Eye (tissue), 1 donor: ENCODE measurements around the gene TRPM2.
"Not testable (repeated sequence)": the region's sequence is repeated elsewhere in the genome, so short reads cannot be mapped to it uniquely, and the experiment has no call there.

Experiments
- DNase-seq: peaks from one replicate; pipeline ENCODE4 v3.0.0-alpha.2; 2015

Gene TRPM2

GRCh38 chr21:44354775-44355771 is 1.7 kb downstream of the TRPM2 start:
- no peak for DNase-seq

GRCh38 chr21:44356160-44356559 is 2.7 kb downstream of the TRPM2 start:
- DNase-seq = no peak

DNA sequence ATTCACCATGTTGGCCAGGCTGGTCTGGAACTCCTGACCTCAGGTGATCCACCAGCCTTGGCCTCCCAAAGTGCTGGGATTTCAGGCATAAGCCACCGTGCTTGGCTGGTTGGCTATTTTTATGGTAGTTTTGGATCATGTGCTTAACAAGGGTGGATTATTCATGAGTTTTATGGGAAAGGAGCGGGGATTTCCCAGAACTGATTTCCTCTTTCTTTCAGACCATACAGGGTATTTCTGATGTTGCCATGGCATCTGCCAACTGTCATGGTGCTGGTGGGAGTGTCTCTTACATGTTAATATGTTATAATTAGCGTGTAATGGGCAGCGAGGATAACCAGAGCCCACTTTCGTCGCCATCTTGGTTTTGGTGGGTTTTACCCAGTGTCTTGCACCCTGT is 3.2 kb downstream of the TRPM2 start:
- no peak for DNase-seq

- no peak for DNase-seq
These were observed 3.8 kb downstream of the TRPM2 start for GRCh38 chr21:44357064-44357837.

- no peak for DNase-seq
These were observed 6.0 kb downstream of the TRPM2 start for GRCh38 chr21:44359396-44359795.

- no peak for DNase-seq
These were observed 6.7 kb downstream of the TRPM2 start for GRCh38 chr21:44360159-44360558.

- not testable (repeated sequence) for DNase-seq
These were observed 8.5 kb downstream of the TRPM2 start for GRCh38 chr21:44361903-44362302.

DNA sequence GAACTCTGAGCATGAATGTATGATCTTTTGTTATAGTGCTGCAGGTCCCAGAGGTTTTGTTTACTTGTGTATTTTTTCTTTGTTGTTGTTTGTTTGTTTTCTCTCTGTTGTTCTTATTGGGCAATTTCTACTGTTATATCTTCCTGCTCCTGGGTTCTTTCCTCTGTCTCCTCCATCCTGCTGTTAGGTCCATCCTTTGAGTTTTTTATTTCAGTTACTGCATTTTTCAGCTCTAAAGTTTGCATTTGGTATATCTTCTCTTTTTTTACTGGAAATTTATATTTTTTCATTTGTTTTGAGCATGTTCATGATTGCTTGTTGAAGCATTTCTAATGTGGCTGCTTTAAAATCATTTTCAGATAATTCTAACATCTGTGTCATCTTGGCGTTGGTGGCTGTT is 9.9 kb downstream of the TRPM2 start:
- DNase-seq = no peak

- DNase-seq = no peak
These were observed 11.0 kb downstream of the TRPM2 start for GRCh38 chr21:44364151-44365053.

GRCh38 chr21:44365251-44365966 is 12.0 kb downstream of the TRPM2 start:
- no peak for DNase-seq

- no peak for DNase-seq
These were observed 12.7 kb downstream of the TRPM2 start for GRCh38 chr21:44365967-44366585.

- DNase-seq = no peak
These were observed 13.3 kb downstream of the TRPM2 start for GRCh38 chr21:44366586-44367211.

- DNase-seq = peak; percentile 33
These were observed 15.5 kb downstream of the TRPM2 start for GRCh38 chr21:44368711-44369446.

GRCh38 chr21:44370027-44370735 is 16.8 kb downstream of the TRPM2 start:
- DNase-seq = peak; percentile 68

DNA sequence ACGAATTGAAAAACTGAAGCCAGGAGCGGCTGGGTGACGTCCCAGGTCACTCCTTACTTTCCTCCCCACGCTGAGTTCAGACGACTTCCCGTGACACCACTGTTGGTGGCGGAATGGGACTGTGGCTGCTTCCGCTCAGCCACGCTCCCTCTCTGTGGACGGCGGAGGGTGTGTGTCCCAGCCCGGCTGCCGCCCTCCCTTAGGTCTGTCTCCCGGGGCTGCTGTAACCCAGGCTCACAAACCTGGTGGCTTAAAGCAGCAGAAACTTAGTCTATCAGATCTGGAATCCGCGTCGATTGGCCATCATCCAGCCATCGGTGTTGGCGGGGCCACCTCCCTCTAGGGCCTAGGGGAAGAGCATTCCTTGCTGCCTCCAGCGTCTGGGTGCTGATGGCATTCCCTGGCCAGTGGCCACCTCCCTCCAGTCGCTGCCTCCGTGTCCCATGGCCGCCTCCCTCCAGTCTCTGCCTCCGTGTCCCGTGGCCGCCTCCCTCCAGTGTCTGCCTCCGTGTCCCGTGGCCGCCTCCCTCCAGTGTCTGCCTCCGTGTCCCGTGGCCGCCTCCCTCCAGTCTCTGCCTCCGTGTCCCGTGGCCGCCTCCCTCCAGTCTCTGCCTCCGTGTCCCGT is 17.5 kb downstream of the TRPM2 start:
- DNase-seq = no peak

- DNase-seq = no peak
These were observed 18.2 kb downstream of the TRPM2 start for GRCh38 chr21:44371596-44371995.

DNA sequence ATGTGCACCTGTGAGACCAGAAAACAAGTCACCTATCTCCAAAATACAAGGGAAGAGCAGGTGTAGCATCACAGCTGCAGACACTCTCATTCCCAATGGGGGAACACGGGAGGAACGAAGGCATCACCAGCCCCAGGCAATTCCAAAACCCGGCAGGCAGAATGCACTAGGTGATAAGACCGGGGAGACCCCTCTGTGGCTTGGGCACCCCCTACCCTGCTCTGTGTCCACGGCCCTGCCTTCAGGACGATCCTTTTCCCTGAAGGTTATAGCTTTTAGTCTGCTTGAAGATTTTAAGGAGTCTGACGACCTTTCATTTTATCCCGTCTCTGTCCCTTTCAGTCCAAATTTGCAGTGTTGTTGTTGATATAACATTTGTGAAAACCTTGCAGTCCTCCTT is 19.2 kb downstream of the TRPM2 start:
- no peak for DNase-seq

DNA sequence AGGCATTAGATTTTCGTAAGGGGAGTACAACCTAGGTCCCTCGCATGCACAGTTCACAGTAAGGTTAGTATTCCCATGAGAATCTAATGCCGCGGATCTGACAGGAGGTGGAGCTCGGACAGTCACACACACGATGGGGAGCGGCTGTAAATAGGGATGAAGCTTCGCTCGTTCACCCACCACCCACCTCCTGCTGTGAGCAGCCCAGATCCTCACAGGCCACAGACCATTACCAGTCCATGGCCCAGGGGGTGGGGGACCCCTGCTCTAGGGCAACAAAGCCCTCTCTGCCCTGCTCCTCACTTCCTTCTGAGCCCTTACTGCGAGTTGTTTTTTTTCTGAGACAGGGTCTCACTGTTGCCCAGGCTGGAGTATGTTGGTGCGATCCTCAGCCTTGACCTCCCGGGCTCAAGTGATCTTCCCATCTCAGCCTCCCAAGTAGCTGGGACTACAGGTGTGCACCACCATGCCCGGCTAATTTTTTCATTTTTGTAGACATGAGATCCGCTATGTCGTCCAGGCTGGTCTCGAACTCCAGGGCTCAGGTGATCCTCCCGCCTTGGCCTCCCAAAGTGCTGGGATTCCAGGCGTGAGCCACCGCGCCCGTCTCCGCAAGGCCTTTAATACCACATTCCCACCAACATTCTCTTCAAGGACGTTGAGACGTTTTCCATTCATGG is 21.3 kb downstream of the TRPM2 start:
- no peak for DNase-seq

DNA sequence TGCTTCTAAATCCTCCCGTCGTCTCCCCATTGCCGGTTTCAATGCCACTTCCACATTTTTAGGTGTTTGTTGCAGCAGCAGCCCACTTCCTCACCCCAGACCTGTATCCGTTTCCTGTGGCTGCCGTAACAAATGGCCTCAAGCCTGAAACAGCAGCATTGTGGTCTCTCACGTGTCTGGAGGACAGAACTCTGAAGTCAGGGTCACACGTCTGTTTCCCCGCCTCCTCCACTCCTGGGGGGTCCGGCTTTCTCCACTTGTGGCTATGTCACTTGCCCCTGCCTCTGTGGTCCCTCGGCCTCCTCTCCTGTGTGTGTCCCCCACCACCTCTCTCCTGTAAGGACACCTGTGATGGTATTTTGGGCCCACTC is 21.8 kb downstream of the TRPM2 start:
- DNase-seq = no peak
